ENCODE data around the gene TNK1. TPM values are rescaled to one million over a fixed set of nuclear protein-coding genes. Genes with fewer than 3 reads are reported as not detected.
"Not testable (repeated sequence)": the region's sequence is repeated elsewhere in the genome, so short reads cannot be mapped to it uniquely, and the experiment has no call there.

TNK1 gene
- 100 to 1,000 TPM in 1 of 4 donors, 10 to 100 TPM in 3; 38.9 to 110 (median 53.2) TPM for total RNA-seq

DNA sequence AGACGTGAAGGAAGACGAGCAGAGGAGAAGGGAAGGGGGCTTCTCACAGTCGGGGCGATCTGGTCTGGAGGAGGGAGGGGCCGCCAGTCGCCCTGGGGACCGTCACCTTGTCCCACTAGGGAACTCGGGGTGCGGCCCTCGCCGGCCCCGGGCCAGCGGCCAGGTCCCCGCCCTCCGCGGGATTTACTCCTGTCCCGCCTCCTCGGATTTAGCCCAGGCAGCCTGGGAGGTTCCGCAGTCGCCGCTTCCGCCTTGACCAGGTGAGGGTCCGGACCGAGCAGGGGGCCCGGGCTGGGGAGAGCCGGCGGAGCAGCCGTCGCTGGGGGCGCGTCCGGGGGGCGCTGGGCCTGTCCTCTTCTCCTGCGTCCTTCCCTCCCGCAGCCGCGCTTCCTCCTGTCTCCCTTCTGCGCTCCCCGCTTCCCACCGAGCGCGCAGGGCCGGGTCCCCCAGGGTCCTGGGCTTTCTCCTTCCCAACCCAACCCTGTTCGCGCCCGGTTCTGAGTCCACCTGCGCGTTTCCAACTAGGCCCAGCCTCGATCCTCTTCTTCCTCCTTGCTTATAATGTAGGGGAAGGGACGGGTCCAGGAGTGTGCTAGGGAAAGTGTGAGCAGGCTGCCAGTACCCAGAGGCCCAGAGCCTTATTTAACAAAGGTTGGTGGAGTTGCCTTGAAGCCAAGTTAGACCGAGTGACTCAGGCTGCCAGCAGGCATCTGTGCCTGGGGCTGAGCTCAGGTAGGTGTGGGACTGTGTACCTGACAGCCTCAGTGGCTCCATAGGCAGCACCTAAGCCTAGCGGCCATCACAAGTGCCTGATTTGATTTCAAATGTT, at the start of gene TNK1:
Gene TNK1 (plus strand): TSS at position 235 of the 829 bp plus-strand sequence. CDS start 1,838 bp downstream, outside the sequence.
- TF ChIP-seq, protein P1, sequence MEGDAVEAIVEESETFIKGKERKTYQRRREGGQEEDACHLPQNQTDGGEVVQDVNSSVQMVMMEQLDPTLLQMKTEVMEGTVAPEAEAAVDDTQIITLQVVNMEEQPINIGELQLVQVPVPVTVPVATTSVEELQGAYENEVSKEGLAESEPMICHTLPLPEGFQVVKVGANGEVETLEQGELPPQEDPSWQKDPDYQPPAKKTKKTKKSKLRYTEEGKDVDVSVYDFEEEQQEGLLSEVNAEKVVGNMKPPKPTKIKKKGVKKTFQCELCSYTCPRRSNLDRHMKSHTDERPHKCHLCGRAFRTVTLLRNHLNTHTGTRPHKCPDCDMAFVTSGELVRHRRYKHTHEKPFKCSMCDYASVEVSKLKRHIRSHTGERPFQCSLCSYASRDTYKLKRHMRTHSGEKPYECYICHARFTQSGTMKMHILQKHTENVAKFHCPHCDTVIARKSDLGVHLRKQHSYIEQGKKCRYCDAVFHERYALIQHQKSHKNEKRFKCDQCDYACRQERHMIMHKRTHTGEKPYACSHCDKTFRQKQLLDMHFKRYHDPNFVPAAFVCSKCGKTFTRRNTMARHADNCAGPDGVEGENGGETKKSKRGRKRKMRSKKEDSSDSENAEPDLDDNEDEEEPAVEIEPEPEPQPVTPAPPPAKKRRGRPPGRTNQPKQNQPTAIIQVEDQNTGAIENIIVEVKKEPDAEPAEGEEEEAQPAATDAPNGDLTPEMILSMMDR (IDR thresholded peaks at IDR 0.05), result no peak
- peak; percentile 69 to 94 (median 90) for TF ChIP-seq POLR2AphosphoS5 (IDR thresholded peaks at IDR 0.05)
- TF ChIP-seq POLR2A (IDR thresholded peaks at IDR 0.05), result peak; percentile 91
- no peak for TF ChIP-seq EP300 (IDR thresholded peaks at IDR 0.05; ENCODE audit: low read depth)
- intact Hi-C loops (cut with DNase I; ENCODE audit: low total_unique reads), result no loop called here
- peak within 1 kb of the TSS; percentile 21 to 66 (median 53) for H3K4me3 ChIP-seq
- no peaks in the 10 kb centered on the region for H3K9me3 ChIP-seq
- peak; percentile 87 for DNase-seq
- H3K36me3 ChIP-seq, result no peaks in the 10 kb centered on the region
- H3K27ac ChIP-seq, result peak within 1 kb of the TSS; percentile 74 to 85 (median 81)
- in situ Hi-C loops (cut with MboI; ENCODE audit: low pct_ligation_motif_present in 1 of 4, low pct_unique_long_range_greater_than_20kb in 1 of 4, low sequenced_read_pairs in 3 of 4), result no loop called here
- peaks cover 6 to 22% (median 22%) of the 10 kb centered on the region in 4 donors for H3K4me1 ChIP-seq
- H3K27me3 ChIP-seq, result no peaks in the 10 kb centered on the region
- 5 to 8% methylated on average over 9 to 48 of the region's 52 CpGs for WGBS, 2 donors (ENCODE audit: low coverage in 1 of 2)

GRCh38 chr17:7332111-7332510, 48.8 kb upstream of the TNK1 start:
- no peak for DNase-seq
- H3K9me3 ChIP-seq, result no peaks in the 10 kb centered on the region
- intact Hi-C loops (cut with DNase I; ENCODE audit: low total_unique reads), result no loop called here
- H3K27me3 ChIP-seq, result peaks cover 4% of the 10 kb centered on the region
- peak overlapping the region in 1 of 4 donors; percentile 17 for H3K27ac ChIP-seq
- no peak overlapping the region for H3K4me3 ChIP-seq
- TF ChIP-seq, protein P1 (IDR thresholded peaks at IDR 0.05), result no peak
- TF ChIP-seq POLR2AphosphoS5 (IDR thresholded peaks at IDR 0.05) (no peak), POLR2A (IDR thresholded peaks at IDR 0.05) (no peak), EP300 (IDR thresholded peaks at IDR 0.05; ENCODE audit: low read depth) (no peak)
- WGBS, 2 donors (ENCODE audit: low coverage in 1 of 2), result 0 to 59% methylated on average over 1 to 7 of the region's 7 CpGs
- H3K36me3 ChIP-seq, result no peaks in the 10 kb centered on the region
- H3K4me1 ChIP-seq, result peaks cover 7 to 21% (median 14%) of the 10 kb centered on the region in 4 donors
- in situ Hi-C loops (cut with MboI; ENCODE audit: low pct_ligation_motif_present in 1 of 4, low pct_unique_long_range_greater_than_20kb in 1 of 4, low sequenced_read_pairs in 3 of 4), result loop anchor here in 1 of 4 donors (25.0 kb wide), 1 partner anchor 295 kb away; the partner anchor contains the start of genes SLC16A11 and SLC16A13

DNA sequence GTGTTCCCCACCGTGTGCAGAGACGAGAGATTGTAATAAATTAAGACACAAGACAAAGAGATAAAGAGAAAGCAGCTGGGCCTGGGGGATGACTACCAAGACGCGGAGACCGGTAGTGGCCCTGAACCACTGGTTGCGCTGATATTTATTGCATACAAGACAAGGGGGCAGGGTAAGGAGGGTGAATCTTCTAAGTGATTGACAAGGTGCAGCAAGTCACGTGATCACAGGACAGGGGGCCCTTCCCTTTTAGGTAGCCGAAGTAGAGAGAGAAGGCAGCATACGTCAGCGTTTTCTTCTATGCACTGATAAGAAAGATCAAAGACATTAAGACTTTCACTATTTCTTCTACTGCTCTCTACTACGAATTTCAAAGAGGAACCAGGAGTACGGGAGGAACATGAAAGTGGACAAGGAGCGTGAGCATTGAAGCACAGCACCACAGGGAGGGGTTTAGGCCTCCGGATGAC, 48.3 kb upstream of the TNK1 start:
- intact Hi-C loops (cut with DNase I; ENCODE audit: low total_unique reads); H3K27me3 ChIP-seq; H3K9me3 ChIP-seq; DNase-seq; H3K36me3 ChIP-seq; H3K4me3 ChIP-seq: not testable (repeated sequence)
- H3K4me1 ChIP-seq, result peaks cover 7 to 20% (median 14%) of the 10 kb centered on the region in 4 donors
- peak overlapping the region in 1 of 4 donors; percentile 17 for H3K27ac ChIP-seq
- 46 to 61% methylated on average over 5 to 13 of the region's 14 CpGs for WGBS, 2 donors (ENCODE audit: low coverage in 1 of 2)
- in situ Hi-C loops (cut with MboI; ENCODE audit: low pct_ligation_motif_present in 1 of 4, low pct_unique_long_range_greater_than_20kb in 1 of 4, low sequenced_read_pairs in 3 of 4), result loop anchor here in 1 of 4 donors (25.0 kb wide), 1 partner anchor 295 kb away; the partner anchor contains the start of genes SLC16A11 and SLC16A13

DNA sequence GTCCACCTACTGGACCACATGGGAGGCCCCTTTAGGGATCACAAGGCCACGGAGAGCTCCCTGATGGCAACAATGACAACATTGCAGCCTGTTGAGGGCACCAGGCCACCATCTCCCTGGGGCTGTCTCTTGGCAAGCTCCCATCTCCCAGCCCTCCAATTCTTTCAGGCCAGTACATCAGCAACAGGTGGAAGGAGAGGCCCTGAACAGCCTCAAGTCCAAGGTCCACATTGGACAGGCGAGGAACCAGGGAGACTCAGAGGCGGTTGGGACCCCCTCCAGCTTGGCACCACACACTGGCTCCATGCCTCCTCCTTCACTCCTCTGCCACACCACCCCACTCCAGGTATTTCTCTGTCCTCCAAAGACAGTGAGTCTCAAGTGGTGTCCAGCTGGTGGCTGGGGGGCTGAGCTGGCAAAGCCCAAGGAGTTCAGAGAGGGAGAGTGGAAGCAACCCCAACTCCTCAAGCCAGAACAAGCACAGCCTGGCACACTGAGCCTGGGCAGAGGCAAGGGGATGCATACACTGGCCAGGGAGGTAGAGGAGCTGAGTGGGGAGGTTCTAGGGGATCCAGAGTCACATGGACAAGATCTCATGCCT, 45.9 kb upstream of the TNK1 start:
- DNase-seq, result no peak
- Histone ChIP-seq H3K27ac (no peak overlapping the region), H3K36me3 (no peaks in the 10 kb centered on the region), H3K4me3 (no peak overlapping the region), H3K27me3 (peaks cover 4% of the 10 kb centered on the region), H3K9me3 (no peaks in the 10 kb centered on the region), H3K4me1 (peaks cover 4 to 8% (median 7%) of the 10 kb centered on the region in 4 donors)
- WGBS, 2 donors (ENCODE audit: low coverage in 1 of 2), result 63% methylated on average over 3 of the region's 3 CpGs; no CpG with 5 or more reads in 1 of the 2 donors
- intact Hi-C loops (cut with DNase I; ENCODE audit: low total_unique reads) (no loop called here), in situ Hi-C loops (cut with MboI; ENCODE audit: low pct_ligation_motif_present in 1 of 4, low pct_unique_long_range_greater_than_20kb in 1 of 4, low sequenced_read_pairs in 3 of 4) (loop anchor here in 1 of 4 donors (25.0 kb wide), 1 partner anchor 298 kb away; the partner anchor contains the start of genes SLC16A11 and SLC16A13)
- TF ChIP-seq POLR2AphosphoS5 (IDR thresholded peaks at IDR 0.05) (no peak), POLR2A (IDR thresholded peaks at IDR 0.05) (no peak), EP300 (IDR thresholded peaks at IDR 0.05; ENCODE audit: low read depth) (no peak)
- TF ChIP-seq, protein P1 (IDR thresholded peaks at IDR 0.05), result no peak

- intact Hi-C loops (cut with DNase I; ENCODE audit: low total_unique reads); DNase-seq; H3K4me3 ChIP-seq; H3K27me3 ChIP-seq; H3K36me3 ChIP-seq; H3K4me1 ChIP-seq; H3K9me3 ChIP-seq: not testable (repeated sequence)
- H3K27ac ChIP-seq, result peak overlapping the region in 3 of 4 donors; percentile 65 to 77 (median 69)
- in situ Hi-C loops (cut with MboI; ENCODE audit: low pct_ligation_motif_present in 1 of 4, low pct_unique_long_range_greater_than_20kb in 1 of 4, low sequenced_read_pairs in 3 of 4), result loop anchor here in 1 of 4 donors (25.0 kb wide), 1 partner anchor 298 kb away; the partner anchor contains the start of genes SLC16A11 and SLC16A13
- 72 to 76% methylated on average over 5 to 13 of the region's 13 CpGs for WGBS, 2 donors (ENCODE audit: low coverage in 1 of 2)
Observed at GRCh38 chr17:7335765-7336164, 45.1 kb upstream of the TNK1 start.

Measured in transverse colon (tissue), 4 donors.